HG02970 (cell line): ENCODE measurements around the gene RAD18.

Experiments
- ATAC-seq: cut with Tn5 transposase; IDR thresholded peaks from one replicate; pipeline ENCODE4 v1.9.1; 2021; ENCODE audit warnings: mild to moderate bottlenecking, moderate library complexity, moderate number of reproducible peaks; ENCODE audit not compliant: unreplicated experiment, low FRiP score

The RAD18 gene

GRCh38 chr3:8903191-8903590 lies 60.1 kb downstream of the RAD18 start:
- ATAC-seq = no peak

DNA sequence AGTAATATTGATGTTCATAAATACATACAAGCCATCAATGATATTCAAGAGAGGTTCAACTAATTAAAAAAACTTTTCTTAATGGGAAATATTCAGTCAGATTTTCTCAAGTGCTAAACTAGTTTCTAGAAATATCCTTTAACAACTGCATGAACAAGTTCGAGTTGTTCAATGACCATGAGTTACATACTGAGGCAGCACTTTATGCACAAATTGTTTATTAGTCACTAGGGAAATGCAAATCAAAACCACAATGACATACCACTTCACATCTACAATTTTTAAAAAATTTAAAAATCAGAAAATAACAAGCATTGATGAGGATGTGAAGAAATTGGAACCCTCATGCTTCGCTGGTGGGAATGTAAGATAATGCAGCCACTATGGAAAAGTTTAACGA lies 62.4 kb downstream of the RAD18 start:
- no peak for ATAC-seq

DNA sequence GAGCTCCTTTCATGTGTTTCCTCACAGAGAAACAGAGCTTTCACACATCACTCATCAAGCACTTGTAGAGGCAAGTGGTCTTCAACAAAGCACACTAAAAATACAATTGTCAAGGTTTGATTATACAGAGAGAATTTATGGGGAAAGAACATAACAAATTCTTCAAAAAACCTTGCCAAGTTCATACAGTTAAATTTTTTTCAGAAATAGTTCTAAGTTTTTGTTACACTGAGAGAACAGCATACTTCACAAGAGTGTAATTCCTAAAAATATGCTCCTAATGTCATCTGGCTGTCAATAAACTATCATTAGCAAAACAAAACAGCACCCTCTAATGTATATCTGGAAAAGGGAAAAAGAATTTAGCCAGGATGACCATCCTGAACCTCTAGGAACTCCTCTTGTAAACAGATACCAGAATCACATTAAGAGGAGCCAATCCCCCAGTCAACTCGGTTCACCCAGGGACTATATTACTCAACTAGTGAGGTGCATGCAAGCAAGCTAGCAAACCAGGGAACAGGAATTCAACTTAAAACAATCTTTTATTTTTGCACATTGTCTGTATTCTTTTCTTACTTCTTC lies 63.3 kb downstream of the RAD18 start:
- no peak for ATAC-seq

DNA sequence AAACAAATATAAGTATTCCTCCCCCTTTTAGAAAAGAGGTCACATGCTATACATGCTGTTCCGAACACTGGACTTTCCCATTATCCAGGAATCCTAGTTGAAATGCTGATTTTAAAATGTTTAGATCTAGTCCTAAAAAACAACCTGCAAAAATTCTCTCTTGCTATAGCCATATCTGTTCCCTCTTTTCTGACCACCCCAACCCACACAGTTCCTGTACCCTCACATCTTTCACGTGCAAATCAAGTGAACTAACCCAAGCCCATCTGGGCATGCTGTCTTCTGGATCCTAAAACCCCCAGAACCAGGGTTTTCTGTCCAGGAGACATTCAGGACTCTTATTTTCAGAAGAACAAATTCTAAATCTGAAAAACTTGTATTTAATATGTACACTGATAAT lies 67.4 kb downstream of the RAD18 start:
- ATAC-seq = no peak

DNA sequence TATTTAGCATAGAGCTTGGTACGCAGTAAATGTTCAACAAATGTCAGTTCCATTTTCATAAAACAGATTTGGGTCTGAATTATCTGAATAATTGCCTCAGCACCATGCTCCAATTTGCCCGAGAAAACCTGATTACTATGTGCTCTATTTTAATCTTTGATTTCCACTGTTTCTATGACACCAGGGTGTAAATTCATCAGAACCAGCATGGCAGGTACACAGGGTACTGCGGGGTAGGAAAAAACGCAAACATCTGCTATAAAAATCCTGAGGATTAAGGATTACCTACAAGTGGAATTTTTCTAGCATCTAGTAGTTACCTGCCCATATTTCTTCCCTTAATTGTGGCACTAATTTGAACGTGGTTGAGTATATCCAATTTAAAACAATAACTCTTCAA lies 70.3 kb downstream of the RAD18 start:
- ATAC-seq = no peak

GRCh38 chr3:8891774-8892173 lies 71.5 kb downstream of the RAD18 start:
- no peak for ATAC-seq

DNA sequence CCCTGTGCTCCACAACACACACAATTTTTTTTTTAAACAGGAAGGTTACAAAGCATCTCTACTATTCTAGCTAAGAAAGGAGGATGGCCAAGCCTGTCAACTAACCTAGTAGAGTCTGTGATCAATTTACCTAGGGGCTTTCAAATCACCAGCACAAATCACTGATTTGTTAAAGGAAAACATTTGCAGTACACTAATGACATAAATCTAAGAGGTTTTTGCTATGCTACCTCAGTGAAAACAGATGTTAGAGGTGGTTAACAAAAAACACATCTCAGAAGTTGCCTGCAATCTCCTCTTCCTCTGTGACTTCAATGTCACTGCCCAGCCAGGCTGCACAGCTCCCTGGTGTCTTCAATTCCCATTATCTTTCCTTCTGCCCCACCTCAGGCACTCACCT lies 72.0 kb downstream of the RAD18 start:
- no peak for ATAC-seq

GRCh38 chr3:8888301-8888915 lies 74.9 kb downstream of the RAD18 start:
- ATAC-seq = no peak

DNA sequence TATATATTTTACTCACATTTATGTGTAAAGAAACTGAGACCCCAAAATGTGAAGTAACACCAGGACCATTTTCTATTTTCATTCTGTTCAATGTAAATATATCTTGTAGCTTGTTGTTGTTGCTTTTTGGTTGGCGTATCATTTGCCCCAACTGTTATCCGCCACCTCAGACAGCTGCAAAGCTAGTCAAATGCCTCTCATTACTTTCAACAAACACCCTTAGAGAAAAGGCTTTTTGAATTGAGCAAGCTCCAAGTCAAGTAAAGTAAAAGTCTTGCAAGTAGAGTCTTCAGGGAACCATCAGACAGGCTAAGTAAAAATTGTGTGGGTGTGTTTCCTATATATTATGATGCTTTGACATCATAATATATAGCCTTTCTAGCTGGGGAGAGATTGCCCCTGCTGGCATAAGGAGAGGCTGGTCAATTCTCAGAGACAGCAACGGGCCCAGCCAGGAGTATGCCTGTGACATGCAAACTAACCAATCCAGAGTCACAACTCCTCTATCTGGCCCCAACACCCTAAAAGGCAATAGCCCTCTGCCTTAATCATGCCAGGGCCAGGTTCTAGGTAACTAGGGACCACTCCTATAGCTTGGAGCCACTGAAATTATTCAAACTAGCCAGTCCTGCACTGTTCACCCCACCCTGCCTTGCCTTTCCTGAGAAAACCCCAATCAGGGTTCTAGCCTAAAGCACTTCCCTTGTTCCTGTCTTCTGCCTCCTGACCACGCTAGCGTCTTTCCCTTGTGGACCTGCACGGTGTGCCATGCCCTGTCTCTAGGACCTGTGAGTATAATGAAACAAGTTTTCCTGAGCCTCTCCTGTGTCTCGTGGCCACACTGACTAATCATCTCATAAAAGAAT lies 75.6 kb downstream of the RAD18 start:
- no peak for ATAC-seq

- no peak for ATAC-seq
These were observed 76.7 kb downstream of the RAD18 start for GRCh38 chr3:8886546-8886945.

GRCh38 chr3:8885536-8886316 lies 77.5 kb downstream of the RAD18 start:
- no peak for ATAC-seq

DNA sequence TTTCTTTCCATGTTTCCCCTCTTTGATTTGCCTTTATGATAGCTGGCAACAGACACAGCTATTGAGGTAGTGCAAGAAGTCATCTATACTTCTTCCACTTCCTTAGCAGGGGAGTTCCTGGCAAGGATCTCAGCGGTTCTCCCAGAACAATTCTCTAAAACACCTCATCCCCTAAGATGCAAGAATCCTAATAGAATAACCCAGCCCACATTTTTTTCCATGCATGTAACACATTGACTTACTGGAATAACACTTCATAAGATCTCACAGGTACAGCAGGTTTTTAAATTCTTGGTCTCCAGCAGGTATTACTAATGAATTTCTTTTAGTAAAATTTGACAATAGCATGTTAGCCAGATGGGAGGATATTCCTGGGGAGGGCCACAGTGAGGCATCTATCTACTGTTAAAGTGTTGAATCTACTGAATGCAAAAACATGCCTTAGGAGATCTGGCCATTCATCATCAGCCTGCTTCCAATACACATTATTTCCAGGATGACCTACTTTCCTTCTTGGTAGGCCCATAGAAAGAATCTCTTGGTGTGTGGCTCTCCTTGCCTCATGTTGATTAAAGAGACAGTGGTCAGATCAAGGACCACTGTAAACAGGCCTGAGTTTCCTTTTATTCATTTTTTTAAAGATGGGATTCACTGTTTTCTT lies 78.5 kb downstream of the RAD18 start:
- ATAC-seq = no peak

GRCh38 chr3:8882642-8883041 lies 80.6 kb downstream of the RAD18 start:
- no peak for ATAC-seq

DNA sequence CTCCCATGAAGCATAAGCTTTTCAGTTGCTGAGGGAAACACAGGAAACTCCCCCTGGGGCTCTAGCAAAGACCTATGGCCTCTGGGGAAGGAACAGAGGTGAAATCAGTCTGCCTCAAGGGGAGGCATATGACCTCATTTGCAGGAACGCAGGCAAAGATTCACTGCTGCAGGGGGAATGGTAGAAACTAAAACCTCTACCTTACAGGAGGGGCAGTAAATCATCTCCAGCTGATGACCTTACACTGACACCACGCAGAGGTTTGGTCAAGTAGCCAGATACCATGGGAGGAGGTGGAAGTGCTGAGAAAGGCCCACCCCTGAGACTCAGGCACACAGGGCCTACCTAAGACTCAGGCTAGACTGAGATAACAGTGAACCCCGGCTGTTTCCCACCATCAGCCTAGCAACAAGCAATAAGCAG lies 81.1 kb downstream of the RAD18 start:
- ATAC-seq = no peak

DNA sequence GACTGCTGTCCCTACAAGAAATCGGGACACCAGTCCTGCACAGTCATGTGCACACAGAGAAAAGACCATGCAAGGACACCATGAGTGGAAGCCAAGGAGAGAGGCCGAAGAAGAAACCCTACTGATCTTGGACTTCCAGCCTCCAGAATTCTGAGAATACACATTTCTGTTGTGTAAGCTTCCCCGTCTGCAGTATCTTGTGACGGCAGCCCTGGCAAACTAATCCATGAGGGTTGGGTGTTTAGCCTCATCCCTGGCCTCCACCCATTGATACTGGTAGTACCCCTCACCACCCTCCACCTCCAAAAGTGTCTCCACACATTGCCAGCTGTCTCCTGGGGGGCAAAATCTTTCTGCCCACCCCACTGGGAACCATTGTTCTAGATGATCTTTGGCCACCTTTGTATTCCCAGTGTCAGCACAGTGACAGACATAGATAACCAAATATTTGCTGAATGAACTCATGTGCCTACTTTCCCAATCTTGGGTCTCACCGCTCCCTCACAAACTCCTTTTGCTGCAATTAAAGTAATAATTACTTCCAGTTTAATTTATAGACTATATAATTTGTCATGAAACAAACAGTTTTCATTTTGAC lies 83.8 kb downstream of the RAD18 start:
- ATAC-seq = no peak

DNA sequence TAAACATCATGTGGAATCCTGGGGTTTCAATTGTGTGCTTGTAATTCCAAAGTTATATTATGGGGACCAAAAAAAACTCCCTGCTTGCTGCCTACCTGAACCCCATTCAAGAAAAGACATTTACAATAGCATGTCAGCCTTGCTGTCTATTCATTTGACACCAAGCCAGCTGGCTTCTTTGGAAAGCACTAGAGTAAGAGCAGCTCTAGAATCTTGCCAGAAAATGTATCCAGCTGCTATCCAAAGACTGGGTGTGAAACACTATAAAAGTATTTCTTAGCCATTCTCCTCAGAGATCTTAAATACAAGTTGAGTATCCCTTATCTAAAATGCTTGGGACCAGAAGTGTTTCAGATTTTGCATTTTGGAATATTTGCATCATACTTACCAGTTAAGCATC lies 87.4 kb downstream of the RAD18 start:
- ATAC-seq = no peak

DNA sequence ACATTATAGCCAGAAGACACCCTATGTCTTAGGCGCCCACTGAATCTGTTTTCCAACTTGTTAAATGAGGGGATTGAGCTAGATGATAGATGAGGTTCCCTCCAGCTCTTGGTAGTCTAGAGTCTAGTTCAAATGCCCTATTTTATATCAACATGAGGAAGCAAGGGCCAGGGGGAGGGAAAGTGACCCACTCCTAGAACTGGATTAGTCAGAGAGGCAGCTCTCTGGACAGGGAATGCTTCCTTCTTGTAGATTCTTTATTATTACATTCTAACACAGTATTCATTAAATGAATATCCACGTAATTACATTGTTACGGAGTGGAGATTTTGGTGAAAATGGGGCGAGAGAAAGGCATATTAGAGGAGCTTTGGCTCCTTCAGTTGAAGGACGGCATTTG lies 89.5 kb downstream of the RAD18 start:
- no peak for ATAC-seq

GRCh38 chr3:8872261-8872660 lies 91.0 kb downstream of the RAD18 start:
- ATAC-seq = no peak

- ATAC-seq = no peak
These were observed 92.0 kb downstream of the RAD18 start for GRCh38 chr3:8871306-8871705.

GRCh38 chr3:8870134-8870533 lies 93.1 kb downstream of the RAD18 start:
- ATAC-seq = no peak
